ENCODE results near the gene CHST11. TPM values are rescaled to one million over a fixed set of nuclear protein-coding genes. Genes with fewer than 3 reads are reported as not detected.

Gene CHST11
- total RNA-seq, 3 donors from 2014 or later, result 12.5 to 16.4 (median 15.5) TPM

DNA sequence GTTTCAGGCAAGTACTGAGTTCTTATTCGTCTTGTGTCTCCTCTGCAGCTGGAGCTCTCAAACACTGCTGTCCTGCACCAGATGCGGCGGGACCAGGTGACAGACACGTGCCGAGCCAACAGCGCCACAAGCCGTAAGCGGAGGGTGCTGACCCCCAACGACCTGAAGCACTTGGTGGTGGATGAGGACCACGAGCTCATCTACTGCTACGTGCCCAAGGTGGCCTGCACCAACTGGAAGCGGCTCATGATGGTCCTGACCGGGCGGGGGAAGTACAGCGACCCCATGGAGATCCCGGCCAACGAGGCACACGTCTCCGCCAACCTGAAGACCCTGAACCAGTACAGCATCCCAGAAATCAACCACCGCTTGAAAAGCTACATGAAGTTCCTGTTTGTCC lies 300.2 kb downstream of the CHST11 start:
- intact Hi-C loops (cut with DNase I; ENCODE audit: low total_unique reads), result no loop called here
- no peaks in the 10 kb centered on the region for H3K36me3 ChIP-seq
- no peak for DNase-seq (ENCODE audit: low spot score in 2 of 2)

DNA sequence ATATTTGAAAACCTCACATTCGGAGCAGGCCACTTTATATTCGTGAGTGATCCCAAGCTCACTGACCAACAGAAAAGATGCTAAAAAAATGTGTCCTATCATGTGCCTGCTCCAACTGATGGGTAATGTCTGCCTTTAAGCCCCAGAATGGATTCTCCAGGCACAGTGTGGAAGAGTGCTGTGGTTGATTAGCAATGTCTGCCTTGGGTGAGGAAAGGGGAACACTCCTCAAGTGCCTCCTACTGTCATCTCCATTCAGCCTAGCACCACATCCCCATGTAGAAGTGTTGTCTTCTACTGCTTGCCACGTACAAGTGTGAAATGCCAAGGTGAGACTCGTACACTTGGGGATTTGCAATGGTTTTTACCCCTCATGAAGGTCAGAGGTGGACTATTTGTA lies 302.0 kb downstream of the CHST11 start:
- Histone ChIP-seq H3K27me3 (no peaks in the 10 kb centered on the region), H3K9me3 (no peaks in the 10 kb centered on the region), H3K4me1 (no peaks in the 10 kb centered on the region), H3K36me3 (no peaks in the 10 kb centered on the region), H3K4me3 (no peak overlapping the region), H3K27ac (no peak overlapping the region)
- no peak for DNase-seq (ENCODE audit: low spot score in 2 of 2)
- intact Hi-C loops (cut with DNase I; ENCODE audit: low total_unique reads), result no loop called here
- no peak for TF ChIP-seq POLR2AphosphoS5 (IDR thresholded peaks at IDR 0.05)
- TF ChIP-seq POLR2A (IDR thresholded peaks at IDR 0.05), result no peak
- TF ChIP-seq, protein P1, sequence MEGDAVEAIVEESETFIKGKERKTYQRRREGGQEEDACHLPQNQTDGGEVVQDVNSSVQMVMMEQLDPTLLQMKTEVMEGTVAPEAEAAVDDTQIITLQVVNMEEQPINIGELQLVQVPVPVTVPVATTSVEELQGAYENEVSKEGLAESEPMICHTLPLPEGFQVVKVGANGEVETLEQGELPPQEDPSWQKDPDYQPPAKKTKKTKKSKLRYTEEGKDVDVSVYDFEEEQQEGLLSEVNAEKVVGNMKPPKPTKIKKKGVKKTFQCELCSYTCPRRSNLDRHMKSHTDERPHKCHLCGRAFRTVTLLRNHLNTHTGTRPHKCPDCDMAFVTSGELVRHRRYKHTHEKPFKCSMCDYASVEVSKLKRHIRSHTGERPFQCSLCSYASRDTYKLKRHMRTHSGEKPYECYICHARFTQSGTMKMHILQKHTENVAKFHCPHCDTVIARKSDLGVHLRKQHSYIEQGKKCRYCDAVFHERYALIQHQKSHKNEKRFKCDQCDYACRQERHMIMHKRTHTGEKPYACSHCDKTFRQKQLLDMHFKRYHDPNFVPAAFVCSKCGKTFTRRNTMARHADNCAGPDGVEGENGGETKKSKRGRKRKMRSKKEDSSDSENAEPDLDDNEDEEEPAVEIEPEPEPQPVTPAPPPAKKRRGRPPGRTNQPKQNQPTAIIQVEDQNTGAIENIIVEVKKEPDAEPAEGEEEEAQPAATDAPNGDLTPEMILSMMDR (IDR thresholded peaks at IDR 0.05), result no peak

More for the DNA sequence above, 300.2 kb downstream of the CHST11 start:
- no peaks in the 10 kb centered on the region for H3K27me3 ChIP-seq
- TF ChIP-seq POLR2AphosphoS5 (IDR thresholded peaks at IDR 0.05) (no peak), POLR2A (IDR thresholded peaks at IDR 0.05) (no peak)
- TF ChIP-seq, protein P1 (IDR thresholded peaks at IDR 0.05), result no peak
- no peaks in the 10 kb centered on the region for H3K4me1 ChIP-seq
- no peak overlapping the region for H3K27ac ChIP-seq
- H3K9me3 ChIP-seq, result no peaks in the 10 kb centered on the region
- H3K4me3 ChIP-seq, result no peak overlapping the region

DNA sequence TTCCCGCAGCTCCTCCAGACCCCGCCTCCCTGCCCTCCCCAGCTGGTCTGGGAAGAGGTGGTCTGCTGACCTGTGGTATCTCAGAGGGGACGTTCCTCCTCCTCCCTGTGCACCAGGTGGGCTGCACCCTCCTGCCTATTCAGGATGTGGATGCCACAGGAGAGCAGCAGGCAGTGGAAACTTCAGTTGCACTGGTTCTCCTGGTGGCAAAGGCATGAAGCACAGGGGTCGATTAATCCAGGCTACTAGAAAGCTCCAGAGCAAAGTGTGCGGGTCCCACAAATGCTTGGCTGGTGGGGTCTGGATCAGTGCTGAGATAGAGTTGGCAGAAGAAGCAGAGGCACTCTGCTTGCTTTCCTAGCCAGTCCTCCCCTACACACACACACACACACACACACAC lies 304.3 kb downstream of the CHST11 start:
- DNase-seq (ENCODE audit: low spot score in 2 of 2), result no peak
- H3K9me3 ChIP-seq, result no peaks in the 10 kb centered on the region
- intact Hi-C loops (cut with DNase I; ENCODE audit: low total_unique reads), result no loop called here
- no peaks in the 10 kb centered on the region for H3K27me3 ChIP-seq
- H3K4me3 ChIP-seq, result no peak overlapping the region
- H3K4me1 ChIP-seq, result no peaks in the 10 kb centered on the region
- H3K36me3 ChIP-seq, result no peaks in the 10 kb centered on the region
- TF ChIP-seq POLR2A (IDR thresholded peaks at IDR 0.05) (no peak), POLR2AphosphoS5 (IDR thresholded peaks at IDR 0.05) (no peak)
- TF ChIP-seq, protein P1 (IDR thresholded peaks at IDR 0.05), result no peak
- H3K27ac ChIP-seq, result no peak overlapping the region

DNA sequence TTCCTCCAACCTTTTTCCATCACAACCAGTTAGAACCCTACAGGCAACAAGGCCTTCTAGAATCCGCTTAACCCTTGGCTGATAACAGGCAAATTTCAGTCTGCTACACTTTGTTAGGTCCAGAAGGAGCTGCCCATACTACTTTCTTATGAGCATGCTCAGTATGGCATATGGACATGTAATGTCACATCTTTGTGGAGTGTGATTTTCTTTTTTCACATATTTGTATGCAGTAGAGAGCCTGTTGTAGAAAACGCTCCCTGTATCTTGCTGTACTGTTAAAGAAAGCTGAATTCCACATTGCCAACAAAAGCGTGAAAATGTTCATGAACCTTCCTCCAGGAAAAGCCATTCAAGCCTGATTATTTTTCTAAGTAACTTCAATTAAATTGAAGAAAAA lies 304.9 kb downstream of the CHST11 start:
- intact Hi-C loops (cut with DNase I; ENCODE audit: low total_unique reads), result no loop called here
- H3K4me3 ChIP-seq, result no peak overlapping the region
- no peaks in the 10 kb centered on the region for H3K4me1 ChIP-seq
- H3K36me3 ChIP-seq, result no peaks in the 10 kb centered on the region
- TF ChIP-seq POLR2A (IDR thresholded peaks at IDR 0.05) (no peak), POLR2AphosphoS5 (IDR thresholded peaks at IDR 0.05) (no peak)
- TF ChIP-seq, protein P1 (IDR thresholded peaks at IDR 0.05), result no peak
- H3K9me3 ChIP-seq, result no peaks in the 10 kb centered on the region
- DNase-seq (ENCODE audit: low spot score in 2 of 2), result no peak
- no peak overlapping the region for H3K27ac ChIP-seq
- no peaks in the 10 kb centered on the region for H3K27me3 ChIP-seq

DNA sequence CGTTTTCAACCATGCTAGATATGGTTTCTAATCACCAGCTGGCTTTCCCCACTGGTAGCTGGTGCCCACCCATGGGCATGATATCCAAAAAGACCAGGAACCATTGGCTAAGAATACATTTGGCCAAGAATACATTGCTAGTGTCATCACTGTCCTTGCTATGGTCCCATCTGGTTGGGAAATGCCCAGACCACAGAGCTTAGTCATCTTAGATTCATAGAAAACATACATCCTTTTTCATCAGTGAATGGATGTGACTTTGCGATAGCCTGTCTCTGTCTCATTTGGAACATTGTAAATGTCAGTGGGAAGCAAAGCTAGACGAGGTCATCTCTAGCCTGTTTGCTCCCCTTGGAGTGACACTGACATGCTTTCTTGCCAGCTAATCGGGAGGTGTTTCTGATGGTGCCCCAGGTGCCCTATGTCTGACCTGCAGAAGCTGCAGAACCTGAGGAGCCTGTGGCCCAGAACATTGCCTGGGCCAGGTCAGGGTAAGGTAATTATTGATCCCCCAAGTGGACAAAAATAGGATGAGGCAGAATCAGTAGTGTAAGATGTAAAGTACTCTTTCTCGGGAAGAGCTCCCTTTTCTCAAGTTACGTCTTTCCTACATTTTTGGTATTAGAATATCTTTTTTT lies 306.5 kb downstream of the CHST11 start:
- DNase-seq (ENCODE audit: low spot score in 2 of 2), result no peak
- Histone ChIP-seq H3K27me3 (no peaks in the 10 kb centered on the region), H3K4me1 (no peaks in the 10 kb centered on the region), H3K36me3 (no peaks in the 10 kb centered on the region), H3K27ac (no peak overlapping the region), H3K4me3 (no peak overlapping the region), H3K9me3 (no peaks in the 10 kb centered on the region)
- TF ChIP-seq POLR2A (IDR thresholded peaks at IDR 0.05) (no peak), POLR2AphosphoS5 (IDR thresholded peaks at IDR 0.05) (no peak)
- TF ChIP-seq, protein P1 (IDR thresholded peaks at IDR 0.05), result no peak
- intact Hi-C loops (cut with DNase I; ENCODE audit: low total_unique reads), result no loop called here

Data from breast epithelium (tissue), 4 donors.